Middle frontal gyrus (tissue), 1 donor: ENCODE results near the gene RARG.
A peak's percentile ranks its signal among the peaks of the same experiment; 100 is the strongest.
"Not testable (repeated sequence)": the region's sequence is repeated elsewhere in the genome, so short reads cannot be mapped to it uniquely, and the experiment has no call there.

Source experiments
- DNase-seq: peaks from one replicate; pipeline ENCODE4 v3.0.0-alpha.2; 2015; ENCODE audit warnings: low spot score; ENCODE audit errors: extremely low spot score

The RARG gene

DNA sequence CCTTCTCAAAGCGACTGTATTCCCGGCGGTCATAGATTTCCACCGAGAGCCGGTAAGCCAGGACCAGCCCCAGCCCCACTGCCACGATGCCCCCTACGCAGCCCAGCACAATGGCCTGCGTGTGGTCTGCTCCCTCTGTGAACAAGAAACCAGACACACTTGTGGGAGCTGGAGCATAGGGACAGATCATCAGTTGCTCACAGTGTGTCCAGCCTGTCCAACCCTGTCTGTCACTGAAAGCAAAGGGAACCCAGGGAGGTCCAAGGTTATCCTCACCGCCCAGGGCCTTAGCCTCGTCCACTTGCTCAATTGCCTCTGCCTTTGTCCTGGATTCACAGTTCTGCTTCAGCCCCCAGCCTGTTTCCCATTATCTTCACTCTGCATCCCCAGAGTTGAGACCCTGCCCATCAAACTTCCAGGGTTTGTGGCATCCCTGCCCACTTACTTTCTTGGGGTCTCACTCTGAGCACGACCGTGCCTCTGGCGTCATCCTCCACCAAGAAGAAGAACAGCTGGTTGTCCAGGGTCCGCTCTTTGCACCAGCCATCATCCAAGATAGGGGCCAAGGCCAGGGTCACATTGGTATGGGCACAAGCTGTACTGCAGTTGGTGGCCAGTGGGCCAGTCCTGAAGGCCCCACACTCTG, 40.0 kb downstream of the RARG start:
- DNase-seq, result no peak

DNA sequence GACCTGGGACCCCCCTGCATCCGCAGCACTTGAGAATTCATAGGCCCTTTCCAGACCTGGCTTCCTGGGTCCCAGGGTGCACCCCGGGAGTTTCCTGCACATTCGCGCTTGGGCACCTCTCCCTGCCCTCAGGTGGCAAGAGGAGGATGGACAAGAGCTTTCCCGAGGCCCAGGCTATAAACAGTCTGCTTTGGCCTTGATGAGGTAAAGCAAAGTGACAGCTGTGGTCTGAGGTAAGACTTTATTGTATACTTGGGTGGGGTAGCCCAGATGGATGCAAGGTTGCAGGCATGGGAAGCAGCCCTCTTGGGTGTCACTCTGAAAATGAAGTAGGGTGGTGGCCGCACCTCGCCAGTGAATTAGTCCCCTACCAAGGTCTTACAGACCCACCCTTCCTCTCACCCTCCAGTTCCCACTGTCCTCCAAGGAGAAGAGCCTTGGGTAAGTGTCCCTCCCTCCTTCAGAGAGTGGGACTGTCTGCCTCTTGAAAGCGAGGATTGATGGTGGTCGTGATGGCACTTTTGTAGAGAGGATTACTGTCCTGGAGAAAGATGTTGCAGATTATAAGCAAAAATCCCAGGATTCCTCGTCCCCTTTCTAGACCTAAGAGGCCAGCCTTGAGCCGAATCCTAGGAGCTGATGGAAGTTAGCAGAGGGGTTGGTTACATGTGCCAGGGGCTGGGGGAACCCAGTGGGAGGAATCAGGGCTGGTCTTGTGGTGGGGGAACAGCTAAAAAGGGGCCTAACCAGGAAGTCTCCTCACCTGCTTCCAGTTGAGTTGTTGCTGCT, 40.7 kb downstream of the RARG start:
- no peak for DNase-seq

DNA sequence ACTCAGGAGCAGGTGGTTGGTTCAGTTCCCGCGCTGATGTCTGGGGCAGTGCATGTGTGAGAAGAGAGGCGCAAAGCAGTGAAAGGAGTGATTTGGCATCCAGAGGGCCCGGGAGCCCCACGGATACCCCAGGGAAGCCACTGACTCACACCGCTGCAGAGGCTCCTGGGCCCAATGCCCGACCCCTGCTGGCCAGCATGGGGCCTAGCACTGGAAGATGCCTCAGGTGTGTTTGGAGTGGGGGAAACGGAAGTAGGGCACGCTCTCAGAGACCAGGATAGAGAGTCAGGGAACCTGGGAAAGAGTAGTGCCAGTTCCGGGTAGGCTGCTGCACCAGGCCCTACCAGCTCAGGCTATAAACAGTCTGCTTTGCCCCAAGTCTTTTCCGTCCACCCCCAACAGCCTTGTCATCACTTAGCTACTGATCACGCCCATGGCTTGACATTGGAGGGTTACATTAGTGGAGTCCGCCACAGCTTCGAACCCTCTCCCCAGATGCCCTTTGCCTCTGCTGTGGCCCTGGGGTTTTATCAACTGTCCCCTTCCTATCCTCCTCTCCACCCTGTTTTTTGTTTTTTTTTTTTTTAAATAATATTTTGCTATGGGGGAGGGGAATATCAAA, 41.8 kb downstream of the RARG start:
- DNase-seq, result no peak

DNA sequence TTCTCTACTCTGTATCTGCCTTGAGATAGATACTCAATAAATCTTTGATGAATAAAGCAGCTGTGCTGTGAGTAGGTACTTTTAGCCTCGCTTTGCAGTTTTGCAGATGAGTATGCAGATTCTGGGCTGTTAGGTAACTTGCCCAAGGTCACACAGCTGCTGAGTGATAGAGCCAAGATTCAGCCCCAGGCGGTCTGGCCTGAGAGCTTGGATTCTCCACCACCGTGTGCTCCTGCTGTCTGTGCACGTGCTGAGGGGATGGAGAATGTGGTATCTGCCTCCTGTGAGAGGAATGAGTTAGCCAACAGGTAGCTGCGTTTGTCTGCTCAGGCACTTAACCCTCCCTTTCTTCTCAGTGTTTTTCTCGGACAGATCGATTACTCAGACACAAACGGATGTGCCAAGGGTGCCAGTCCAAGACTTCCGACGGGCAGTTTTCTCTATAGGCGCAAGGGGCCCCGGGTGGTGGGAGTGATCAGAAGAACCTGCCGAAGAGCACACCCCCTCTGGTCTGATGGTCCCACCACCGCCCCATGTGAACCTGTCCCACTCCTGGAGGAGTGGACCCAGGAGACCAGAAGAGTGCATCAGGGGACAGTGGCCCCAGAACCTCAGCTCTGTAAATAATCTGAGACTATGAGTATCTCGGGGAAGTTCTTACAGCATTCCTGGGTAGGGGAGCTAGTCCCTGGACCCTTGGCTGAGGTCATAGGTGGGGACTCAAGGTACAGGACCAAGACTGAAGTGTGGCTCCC, 44.7 kb downstream of the RARG start:
- no peak for DNase-seq

DNA sequence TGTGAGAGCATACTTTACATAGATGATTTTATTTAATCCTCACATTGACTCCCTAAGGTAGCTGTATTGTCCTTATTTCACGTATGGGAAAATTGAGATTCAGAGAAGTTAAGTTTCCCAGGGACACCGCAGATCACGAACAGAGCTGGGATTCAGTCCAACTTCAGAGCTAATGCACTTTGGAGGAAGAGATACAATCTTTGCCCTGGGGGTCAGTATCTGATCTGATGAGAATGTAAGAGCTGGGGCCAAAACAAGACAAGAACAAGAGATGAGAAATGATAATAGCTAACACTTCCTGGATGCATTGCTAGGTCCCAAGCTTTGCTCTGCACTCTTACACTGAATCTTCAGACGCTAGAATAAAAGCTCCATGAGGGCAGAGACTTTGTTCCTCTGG, 45.3 kb downstream of the RARG start:
- DNase-seq, result no peak

GRCh38 chr12:53185582-53186153, 46.3 kb downstream of the RARG start:
- DNase-seq, result no peak

DNA sequence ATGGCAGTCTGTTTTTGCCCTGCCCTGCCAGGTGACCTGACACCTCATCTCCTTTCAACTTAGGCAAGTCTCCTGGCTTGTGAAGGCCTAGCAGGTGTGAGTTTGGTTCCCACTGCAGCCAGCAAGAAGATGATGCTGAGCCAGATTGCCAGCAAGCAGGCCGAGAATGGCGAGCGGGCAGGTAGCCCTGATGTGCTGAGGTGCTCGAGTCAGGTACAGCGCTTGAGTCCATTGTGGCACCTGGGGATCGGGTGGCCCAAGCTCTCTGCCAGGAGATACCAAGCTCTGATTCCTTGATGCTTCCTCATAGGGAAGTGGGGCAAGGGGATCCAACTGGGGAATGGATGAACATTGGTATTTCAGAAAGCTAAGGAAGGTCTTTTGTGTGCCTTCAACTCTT, 47.2 kb downstream of the RARG start:
- DNase-seq, result no peak

DNA sequence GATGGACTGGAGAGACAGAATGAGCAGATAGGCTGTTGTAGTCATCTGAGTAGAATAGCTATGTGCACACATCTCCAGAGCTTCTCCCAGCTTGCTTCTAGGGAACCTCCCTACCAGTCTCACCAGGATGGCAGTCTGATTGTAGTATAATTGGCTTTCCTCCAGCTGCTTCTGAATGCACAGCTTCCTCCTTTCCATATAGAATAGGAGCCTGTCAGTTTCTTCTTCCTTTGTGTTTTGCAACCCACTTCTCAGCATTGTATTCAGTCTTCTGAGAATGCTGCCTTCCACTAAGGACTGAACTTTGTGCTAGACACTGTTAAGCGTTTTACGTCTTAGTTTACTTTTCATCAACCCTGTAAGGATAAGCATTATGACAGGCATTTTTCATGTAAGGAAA, 49.1 kb downstream of the RARG start:
- no peak for DNase-seq

GRCh38 chr12:53181935-53182334, 50.1 kb downstream of the RARG start:
- DNase-seq, result no peak

DNA sequence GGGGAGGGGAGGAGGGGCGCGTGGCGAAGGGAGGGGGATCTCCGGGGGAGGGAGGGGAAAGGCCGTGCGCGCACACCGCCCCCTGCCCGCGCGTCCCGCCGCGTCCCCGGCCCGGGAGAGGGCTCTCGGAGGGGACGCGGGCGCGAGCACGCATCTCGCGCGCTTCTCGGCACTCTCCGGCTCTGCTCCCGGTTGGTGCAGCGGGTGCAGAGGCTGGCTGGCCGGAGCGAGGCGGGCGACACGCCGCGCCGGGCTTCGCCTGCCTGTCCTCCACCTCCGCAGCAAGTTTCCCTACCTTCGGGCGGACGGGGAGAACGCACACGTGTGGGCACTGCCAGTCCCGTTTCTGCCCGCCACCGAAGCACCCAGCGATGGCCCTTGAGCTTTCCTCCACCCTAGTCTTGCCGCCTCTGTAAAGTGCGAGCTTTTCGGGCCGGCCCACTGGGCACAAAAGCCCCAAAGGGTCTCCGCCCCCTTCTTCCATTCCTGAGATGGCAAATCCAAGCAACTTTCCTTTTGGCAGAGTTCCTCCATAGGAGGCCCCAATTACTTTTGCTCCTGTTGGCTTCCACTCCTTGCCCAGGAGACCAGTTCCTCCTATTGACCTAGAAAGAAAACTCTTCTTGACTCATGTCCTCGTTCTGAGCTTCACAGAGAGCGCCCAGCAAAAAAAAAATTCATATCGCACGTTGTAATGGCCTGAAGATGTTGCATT, 50.9 kb downstream of the RARG start:
- DNase-seq, result peak; percentile 57

DNA sequence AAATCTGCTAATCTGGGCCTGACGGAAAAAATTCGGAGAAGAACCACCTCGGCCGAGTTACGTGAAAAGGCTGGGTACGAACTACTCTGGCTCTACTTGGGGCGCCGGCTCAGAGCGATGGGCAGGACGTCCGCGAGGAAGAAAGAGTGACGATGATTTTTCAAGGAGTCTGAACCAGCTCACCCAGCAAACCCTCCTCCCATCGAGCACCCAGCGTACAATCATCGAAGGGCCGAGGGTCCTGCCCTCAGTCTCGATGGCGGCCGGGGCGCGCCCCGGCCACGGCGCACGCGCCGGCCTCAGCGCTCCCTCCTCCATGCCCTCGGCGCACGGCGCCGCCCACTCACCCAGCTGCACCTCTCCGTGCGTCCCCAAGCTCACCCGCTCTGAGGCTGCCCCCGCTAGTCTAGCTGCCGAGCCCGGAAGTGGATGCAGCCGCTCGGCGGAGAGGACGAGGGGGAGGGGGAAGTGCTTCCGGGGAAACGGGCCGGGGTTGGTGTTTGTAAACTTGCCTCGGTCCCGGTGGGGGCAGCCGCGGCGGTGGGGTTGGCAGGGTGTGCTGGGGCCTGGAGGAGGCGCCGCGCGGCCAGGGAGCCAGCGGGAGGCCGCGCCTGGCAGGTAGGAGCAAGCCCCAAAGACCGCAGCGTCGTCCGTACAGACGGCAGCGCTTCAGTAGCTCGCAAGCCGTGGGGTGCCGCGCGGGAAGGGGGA, 51.6 kb downstream of the RARG start, which contains the start of the genes CSAD and ZNF740:
TSS of gene CSAD (minus strand) at position 706 of the 711 bp plus-strand sequence. CDS start 7,455 bp downstream, outside the sequence.
TSS of gene ZNF740 (plus strand) at position 503 of the 711 bp plus-strand sequence. CDS start 1,262 bp downstream, outside the sequence.
- peak; percentile 97 for DNase-seq

- DNase-seq, result no peak
These were observed 52.3 kb downstream of the RARG start for GRCh38 chr12:53179687-53180219.

GRCh38 chr12:53178803-53179202, 53.2 kb downstream of the RARG start:
- not testable (repeated sequence) for DNase-seq

DNA sequence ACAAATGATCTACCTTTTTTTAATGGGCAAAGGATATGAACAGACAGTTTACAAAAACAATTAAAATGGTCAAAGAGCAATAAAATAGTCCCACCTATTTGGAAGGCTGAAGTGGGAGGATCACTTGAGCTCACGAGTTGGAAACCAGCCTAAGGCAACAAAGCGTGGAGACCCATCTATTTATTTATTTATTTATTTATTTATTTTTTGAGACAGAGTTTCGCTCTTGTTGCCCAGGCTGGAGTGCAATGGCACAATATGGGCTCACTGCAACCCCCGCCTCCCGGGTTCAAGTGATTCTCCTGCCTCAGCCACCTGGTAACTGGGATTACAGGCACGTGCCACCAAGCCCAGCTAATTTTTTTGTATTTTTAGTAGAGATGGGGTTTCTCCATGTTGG, 54.6 kb downstream of the RARG start:
- not testable (repeated sequence) for DNase-seq

DNA sequence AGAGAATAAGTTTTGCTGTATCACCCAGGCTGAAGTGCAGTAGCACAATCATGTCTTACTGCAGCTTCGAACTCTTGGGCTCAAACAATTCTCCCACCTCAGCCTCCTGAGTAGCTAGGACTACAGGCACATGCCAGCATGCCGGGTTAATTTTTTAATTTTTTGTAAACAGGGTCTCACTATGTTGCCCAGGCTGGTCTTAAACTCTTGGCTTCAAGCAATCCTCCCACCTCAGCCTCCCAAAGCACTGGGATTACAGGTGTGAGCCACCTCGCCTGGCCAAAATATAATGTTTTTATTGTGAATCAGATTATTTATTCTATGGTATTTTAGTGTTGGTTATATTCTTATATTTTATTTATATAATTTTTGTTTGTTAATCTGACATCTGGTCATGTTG, 55.3 kb downstream of the RARG start:
- DNase-seq, result no peak

DNA sequence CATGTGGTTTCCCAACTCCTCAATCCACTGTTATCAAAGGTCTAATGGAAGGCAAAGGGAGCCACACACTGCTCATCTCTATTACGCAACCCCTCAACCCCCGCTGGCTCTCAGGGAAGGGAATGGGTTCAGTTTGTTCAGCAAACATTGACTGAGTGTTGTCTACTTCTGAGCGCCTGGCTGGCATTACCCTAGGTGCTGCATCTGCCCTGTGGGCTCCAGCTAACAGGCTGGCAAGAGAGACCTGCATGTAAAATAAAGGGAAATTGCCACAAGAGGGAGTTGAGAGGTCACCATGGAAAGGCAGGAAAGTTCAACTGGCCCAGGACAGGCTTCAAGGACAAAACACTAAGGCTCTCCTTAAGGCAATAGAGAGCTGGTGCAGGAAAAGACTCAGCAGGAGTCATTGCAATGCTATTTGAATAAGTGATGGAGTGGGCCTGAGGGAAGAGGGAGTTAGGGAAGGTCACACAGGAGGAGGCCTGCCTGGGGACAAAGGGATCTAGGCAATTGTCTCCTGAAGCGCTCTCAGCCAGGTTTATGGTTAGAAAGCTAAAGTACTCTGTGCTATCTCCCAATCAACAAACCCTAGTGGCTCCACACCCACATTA, 57.0 kb downstream of the RARG start:
- no peak for DNase-seq

GRCh38 chr12:53173085-53173715, 58.8 kb downstream of the RARG start:
- DNase-seq, result no peak

- DNase-seq, result no peak
These were observed 59.7 kb downstream of the RARG start for GRCh38 chr12:53172352-53172751.
